ENCODE measurements around the gene KCTD10. TPM values are rescaled to one million over a fixed set of nuclear protein-coding genes. Genes with fewer than 3 reads are reported as not detected.

The KCTD10 gene
- total and polyA plus RNA-seq, 10 of the 15 experiments (the other 5 are each of a cell fraction or from before 2014, with no cell fraction given): 5.6 to 52.0 (median 34.2) TPM

DNA sequence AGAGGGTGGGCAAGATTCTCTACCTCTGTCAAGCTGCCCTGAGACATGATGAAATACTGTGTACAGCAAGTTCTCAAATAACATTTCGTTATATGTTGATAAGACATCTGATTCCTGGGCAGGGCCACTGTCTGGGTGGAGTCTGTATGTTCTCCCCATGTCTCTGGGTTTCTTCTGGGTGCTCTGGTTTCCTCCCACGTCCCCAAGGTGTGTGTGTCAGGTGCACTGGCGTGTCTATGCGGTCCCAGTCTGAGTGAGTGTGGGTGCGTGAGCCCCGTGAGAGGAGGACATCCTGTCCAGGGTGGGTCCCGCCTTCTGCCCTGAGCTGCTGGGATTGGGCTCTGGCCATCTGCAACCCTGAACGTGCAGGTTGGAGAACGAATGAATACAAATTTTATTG lies 29.6 kb downstream of the KCTD10 start (continued):
- no peak for TF ChIP-seq BMI1 (IDR thresholded peaks at IDR 0.05; ENCODE audit: borderline replicate concordance)
- TF ChIP-seq CBX5 (IDR thresholded peaks at IDR 0.05; ENCODE audit: low read depth): no peak

DNA sequence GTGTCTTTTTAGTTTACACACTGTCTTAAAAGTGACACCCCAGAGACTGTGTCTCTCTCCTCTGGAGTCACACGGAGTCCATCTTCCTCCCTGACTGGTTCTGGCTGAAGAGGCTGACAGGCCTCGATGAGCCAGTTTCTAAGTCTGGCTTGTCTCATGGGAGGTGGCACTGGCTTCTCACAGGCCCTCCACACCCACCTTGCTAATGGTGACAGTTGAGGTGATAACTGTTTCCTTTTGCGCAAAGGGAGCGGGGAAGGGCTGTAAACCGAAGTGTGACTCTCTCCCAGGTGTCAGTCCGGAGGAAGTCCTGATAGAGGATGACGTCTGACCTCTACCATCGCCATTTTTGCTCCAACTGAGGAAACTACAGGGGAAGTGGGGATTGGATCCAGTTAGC lies 30.2 kb downstream of the KCTD10 start:
- Histone ChIP-seq H2AFZ (ENCODE audit: control insufficient read depth, low read depth, low read length) (no peak overlapping the region), H3K4me2 (ENCODE audit: control insufficient read depth, insufficient read depth) (no peak overlapping the region), H3K4me3 (no peak overlapping the region), H3K9me3 (replicated peaks; ENCODE audit: control insufficient read depth, insufficient read depth, low read length) (no peaks in the 10 kb centered on the region), H3K36me3 (ENCODE audit: control insufficient read depth in 2 of 2, insufficient read depth in 2 of 2, low read length in 1 of 2) (peaks cover 9 to 19% of the 10 kb centered on the region in 2 experiments; a peak in 3 of 4 replicates), H3K27me3 (replicated peaks in 1 of 2; ENCODE audit: control insufficient read depth in 2 of 2, insufficient read depth in 2 of 2, low read length in 1 of 2) (no peaks in the 10 kb centered on the region), H3K27ac (ENCODE audit: control insufficient read depth, insufficient read depth) (no peak overlapping the region), H4K20me1 (ENCODE audit: control insufficient read depth, insufficient read depth) (no peaks in the 10 kb centered on the region), H3K4me1 (ENCODE audit: control insufficient read depth, insufficient read depth, low read length) (no peaks in the 10 kb centered on the region), H3K9ac (ENCODE audit: control insufficient read depth, insufficient read depth, low read length) (no peak overlapping the region), H3K79me2 (ENCODE audit: control insufficient read depth, insufficient read depth, low read length) (no peaks in the 10 kb centered on the region)
- intact Hi-C loops (cut with micrococcal nuclease; ENCODE audit: unreplicated experiment) (no loop called here), in situ Hi-C loops (cut with MboI) (no loop called here)
- ChIA-PET SMC1A (ENCODE audit: uncharacterized antibody, unreplicated experiment) (interaction anchor here (0.5 kb wide), 1 partner anchor 209 kb away, joined by 3 read pairs; no protein-coding TSS in a partner anchor), POLR2A (no interaction called here), RAD21 (ENCODE audit: unreplicated experiment) (no interaction called here), CTCF (no interaction called here)
- ATAC-seq (no peak), DNase-seq (ENCODE audit: low read depth, low spot score) (no peak), FAIRE-seq (no peak)
- no TSS peak for BruUV-seq (replicated peaks)
- WGBS (ENCODE audit: insufficient coverage, insufficient replicate concordance, low lambda C conversion rate, missing lambda C conversion rate): 86% methylated on average over 8 of the region's 8 CpGs
- TF ChIP-seq IKZF1 (conservative IDR thresholded peaks at IDR 0.05): no peak
- TF ChIP-seq, protein P1, sequence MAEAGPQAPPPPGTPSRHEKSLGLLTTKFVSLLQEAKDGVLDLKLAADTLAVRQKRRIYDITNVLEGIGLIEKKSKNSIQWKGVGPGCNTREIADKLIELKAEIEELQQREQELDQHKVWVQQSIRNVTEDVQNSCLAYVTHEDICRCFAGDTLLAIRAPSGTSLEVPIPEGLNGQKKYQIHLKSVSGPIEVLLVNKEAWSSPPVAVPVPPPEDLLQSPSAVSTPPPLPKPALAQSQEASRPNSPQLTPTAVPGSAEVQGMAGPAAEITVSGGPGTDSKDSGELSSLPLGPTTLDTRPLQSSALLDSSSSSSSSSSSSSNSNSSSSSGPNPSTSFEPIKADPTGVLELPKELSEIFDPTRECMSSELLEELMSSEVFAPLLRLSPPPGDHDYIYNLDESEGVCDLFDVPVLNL (IDR thresholded peaks at IDR 0.05; ENCODE audit: low read depth, low read length): no peak
- no peak for TF ChIP-seq SRF (IDR thresholded peaks at IDR 0.05; ENCODE audit: low read depth in 2 of 2, low read length in 2 of 2)
- no peak for TF ChIP-seq BACH1 (IDR thresholded peaks at IDR 0.05; ENCODE audit: borderline replicate concordance)
- TF ChIP-seq, protein P2, sequence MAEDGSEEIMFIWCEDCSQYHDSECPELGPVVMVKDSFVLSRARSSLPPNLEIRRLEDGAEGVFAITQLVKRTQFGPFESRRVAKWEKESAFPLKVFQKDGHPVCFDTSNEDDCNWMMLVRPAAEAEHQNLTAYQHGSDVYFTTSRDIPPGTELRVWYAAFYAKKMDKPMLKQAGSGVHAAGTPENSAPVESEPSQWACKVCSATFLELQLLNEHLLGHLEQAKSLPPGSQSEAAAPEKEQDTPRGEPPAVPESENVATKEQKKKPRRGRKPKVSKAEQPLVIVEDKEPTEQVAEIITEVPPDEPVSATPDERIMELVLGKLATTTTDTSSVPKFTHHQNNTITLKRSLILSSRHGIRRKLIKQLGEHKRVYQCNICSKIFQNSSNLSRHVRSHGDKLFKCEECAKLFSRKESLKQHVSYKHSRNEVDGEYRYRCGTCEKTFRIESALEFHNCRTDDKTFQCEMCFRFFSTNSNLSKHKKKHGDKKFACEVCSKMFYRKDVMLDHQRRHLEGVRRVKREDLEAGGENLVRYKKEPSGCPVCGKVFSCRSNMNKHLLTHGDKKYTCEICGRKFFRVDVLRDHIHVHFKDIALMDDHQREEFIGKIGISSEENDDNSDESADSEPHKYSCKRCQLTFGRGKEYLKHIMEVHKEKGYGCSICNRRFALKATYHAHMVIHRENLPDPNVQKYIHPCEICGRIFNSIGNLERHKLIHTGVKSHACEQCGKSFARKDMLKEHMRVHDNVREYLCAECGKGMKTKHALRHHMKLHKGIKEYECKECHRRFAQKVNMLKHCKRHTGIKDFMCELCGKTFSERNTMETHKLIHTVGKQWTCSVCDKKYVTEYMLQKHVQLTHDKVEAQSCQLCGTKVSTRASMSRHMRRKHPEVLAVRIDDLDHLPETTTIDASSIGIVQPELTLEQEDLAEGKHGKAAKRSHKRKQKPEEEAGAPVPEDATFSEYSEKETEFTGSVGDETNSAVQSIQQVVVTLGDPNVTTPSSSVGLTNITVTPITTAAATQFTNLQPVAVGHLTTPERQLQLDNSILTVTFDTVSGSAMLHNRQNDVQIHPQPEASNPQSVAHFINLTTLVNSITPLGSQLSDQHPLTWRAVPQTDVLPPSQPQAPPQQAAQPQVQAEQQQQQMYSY (CRISPR knock-in tag; IDR thresholded peaks at IDR 0.05): no peak
- no peak for TF ChIP-seq ZNF207 (IDR thresholded peaks at IDR 0.05; ENCODE audit: borderline replicate concordance)
- no peak for TF ChIP-seq BHLHE40 (IDR thresholded peaks at IDR 0.05; ENCODE audit: borderline replicate concordance in 1 of 2, low read depth in 2 of 2, low read length in 1 of 2)
- TF ChIP-seq, protein P3, sequence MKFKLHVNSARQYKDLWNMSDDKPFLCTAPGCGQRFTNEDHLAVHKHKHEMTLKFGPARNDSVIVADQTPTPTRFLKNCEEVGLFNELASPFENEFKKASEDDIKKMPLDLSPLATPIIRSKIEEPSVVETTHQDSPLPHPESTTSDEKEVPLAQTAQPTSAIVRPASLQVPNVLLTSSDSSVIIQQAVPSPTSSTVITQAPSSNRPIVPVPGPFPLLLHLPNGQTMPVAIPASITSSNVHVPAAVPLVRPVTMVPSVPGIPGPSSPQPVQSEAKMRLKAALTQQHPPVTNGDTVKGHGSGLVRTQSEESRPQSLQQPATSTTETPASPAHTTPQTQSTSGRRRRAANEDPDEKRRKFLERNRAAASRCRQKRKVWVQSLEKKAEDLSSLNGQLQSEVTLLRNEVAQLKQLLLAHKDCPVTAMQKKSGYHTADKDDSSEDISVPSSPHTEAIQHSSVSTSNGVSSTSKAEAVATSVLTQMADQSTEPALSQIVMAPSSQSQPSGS (IDR thresholded peaks at IDR 0.05; ENCODE audit: low read length): no peak
- TF ChIP-seq, protein P4, sequence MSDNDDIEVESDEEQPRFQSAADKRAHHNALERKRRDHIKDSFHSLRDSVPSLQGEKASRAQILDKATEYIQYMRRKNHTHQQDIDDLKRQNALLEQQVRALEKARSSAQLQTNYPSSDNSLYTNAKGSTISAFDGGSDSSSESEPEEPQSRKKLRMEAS (IDR thresholded peaks at IDR 0.05; ENCODE audit: low read depth, low read length): no peak
- TF ChIP-seq, protein P5, sequence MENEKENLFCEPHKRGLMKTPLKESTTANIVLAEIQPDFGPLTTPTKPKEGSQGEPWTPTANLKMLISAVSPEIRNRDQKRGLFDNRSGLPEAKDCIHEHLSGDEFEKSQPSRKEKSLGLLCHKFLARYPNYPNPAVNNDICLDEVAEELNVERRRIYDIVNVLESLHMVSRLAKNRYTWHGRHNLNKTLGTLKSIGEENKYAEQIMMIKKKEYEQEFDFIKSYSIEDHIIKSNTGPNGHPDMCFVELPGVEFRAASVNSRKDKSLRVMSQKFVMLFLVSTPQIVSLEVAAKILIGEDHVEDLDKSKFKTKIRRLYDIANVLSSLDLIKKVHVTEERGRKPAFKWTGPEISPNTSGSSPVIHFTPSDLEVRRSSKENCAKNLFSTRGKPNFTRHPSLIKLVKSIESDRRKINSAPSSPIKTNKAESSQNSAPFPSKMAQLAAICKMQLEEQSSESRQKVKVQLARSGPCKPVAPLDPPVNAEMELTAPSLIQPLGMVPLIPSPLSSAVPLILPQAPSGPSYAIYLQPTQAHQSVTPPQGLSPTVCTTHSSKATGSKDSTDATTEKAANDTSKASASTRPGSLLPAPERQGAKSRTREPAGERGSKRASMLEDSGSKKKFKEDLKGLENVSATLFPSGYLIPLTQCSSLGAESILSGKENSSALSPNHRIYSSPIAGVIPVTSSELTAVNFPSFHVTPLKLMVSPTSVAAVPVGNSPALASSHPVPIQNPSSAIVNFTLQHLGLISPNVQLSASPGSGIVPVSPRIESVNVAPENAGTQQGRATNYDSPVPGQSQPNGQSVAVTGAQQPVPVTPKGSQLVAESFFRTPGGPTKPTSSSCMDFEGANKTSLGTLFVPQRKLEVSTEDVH (IDR thresholded peaks at IDR 0.05; ENCODE audit: low read depth, partially characterized antibody): no peak
- no peak for TF ChIP-seq HDAC6 (IDR thresholded peaks at IDR 0.05; ENCODE audit: unreplicated experiment)
